ENCODE measurements around the gene OR6K6. TPM values are rescaled to one million over a fixed set of nuclear protein-coding genes. Genes with fewer than 3 reads are reported as not detected.

OR6K6 gene
- total RNA-seq, 1 donor from 2014 or later, result not detected

GRCh38 chr1:158771950-158772866 lies 17.7 kb downstream of the OR6K6 start, which contains the start of gene OR6N1:
OR6N1 (minus strand) TSS chr1:158772195; CDS start chr1:158766682, 5,513 bp downstream.
- Mint-ChIP-seq H3K9me3 (ENCODE audit: unreplicated experiment) (no peaks in the 10 kb centered on the region), H3K36me3 (ENCODE audit: unreplicated experiment) (no peaks in the 10 kb centered on the region), H3K27me3 (ENCODE audit: unreplicated experiment) (no peaks in the 10 kb centered on the region), H3K4me1 (ENCODE audit: unreplicated experiment) (no peaks in the 10 kb centered on the region), H3K27ac (ENCODE audit: unreplicated experiment) (no peak within 1 kb of the TSS), H3K4me3 (ENCODE audit: unreplicated experiment) (no peak within 1 kb of the TSS)
- no peak for DNase-seq (ENCODE audit: extremely low spot score, unreplicated experiment)
- TF ChIP-seq CTCF (IDR thresholded peaks at IDR 0.05), result no peak

- TF ChIP-seq CTCF (IDR thresholded peaks at IDR 0.05), result no peak
- H3K4me3 Mint-ChIP-seq (ENCODE audit: unreplicated experiment), result no peak within 1 kb of the TSS
- DNase-seq (ENCODE audit: extremely low spot score, unreplicated experiment), result no peak
- H3K4me1 Mint-ChIP-seq (ENCODE audit: unreplicated experiment), result no peaks in the 10 kb centered on the region
- H3K27ac Mint-ChIP-seq (ENCODE audit: unreplicated experiment), result no peak within 1 kb of the TSS
- H3K36me3 Mint-ChIP-seq (ENCODE audit: unreplicated experiment), result no peaks in the 10 kb centered on the region
- no peaks in the 10 kb centered on the region for H3K9me3 Mint-ChIP-seq (ENCODE audit: unreplicated experiment)
- H3K27me3 Mint-ChIP-seq (ENCODE audit: unreplicated experiment), result no peaks in the 10 kb centered on the region
These were observed 26.6 kb downstream of the OR6K6 start, which contains the start of gene OR6N2 for GRCh38 chr1:158781104-158781503. OR6N2 (minus strand) TSS chr1:158781204; CDS start chr1:158777635, 3,569 bp downstream.

GRCh38 chr1:158793604-158794003 lies 39.1 kb downstream of the OR6K6 start:
- no peak for TF ChIP-seq CTCF (IDR thresholded peaks at IDR 0.05)
- no peaks in the 10 kb centered on the region for H3K4me1 Mint-ChIP-seq (ENCODE audit: unreplicated experiment)
- no peaks in the 10 kb centered on the region for H3K27me3 Mint-ChIP-seq (ENCODE audit: unreplicated experiment)
- no peaks in the 10 kb centered on the region for H3K9me3 Mint-ChIP-seq (ENCODE audit: unreplicated experiment)
- H3K4me3 Mint-ChIP-seq (ENCODE audit: unreplicated experiment), result no peak overlapping the region
- no peak for DNase-seq (ENCODE audit: extremely low spot score, unreplicated experiment)
- no peaks in the 10 kb centered on the region for H3K36me3 Mint-ChIP-seq (ENCODE audit: unreplicated experiment)
- H3K27ac Mint-ChIP-seq (ENCODE audit: unreplicated experiment), result no peak overlapping the region

GRCh38 chr1:158794247-158794646 lies 39.7 kb downstream of the OR6K6 start:
- Mint-ChIP-seq H3K27me3 (ENCODE audit: unreplicated experiment) (no peaks in the 10 kb centered on the region), H3K4me3 (ENCODE audit: unreplicated experiment) (no peak overlapping the region), H3K27ac (ENCODE audit: unreplicated experiment) (no peak overlapping the region), H3K9me3 (ENCODE audit: unreplicated experiment) (no peaks in the 10 kb centered on the region), H3K4me1 (ENCODE audit: unreplicated experiment) (no peaks in the 10 kb centered on the region), H3K36me3 (ENCODE audit: unreplicated experiment) (no peaks in the 10 kb centered on the region)
- no peak for DNase-seq (ENCODE audit: extremely low spot score, unreplicated experiment)
- TF ChIP-seq CTCF (IDR thresholded peaks at IDR 0.05), result no peak

GRCh38 chr1:158798531-158798930 lies 44.0 kb downstream of the OR6K6 start:
- TF ChIP-seq CTCF (IDR thresholded peaks at IDR 0.05), result no peak
- Mint-ChIP-seq H3K9me3 (ENCODE audit: unreplicated experiment) (no peaks in the 10 kb centered on the region), H3K4me1 (ENCODE audit: unreplicated experiment) (no peaks in the 10 kb centered on the region), H3K27me3 (ENCODE audit: unreplicated experiment) (no peaks in the 10 kb centered on the region), H3K27ac (ENCODE audit: unreplicated experiment) (no peak overlapping the region), H3K4me3 (ENCODE audit: unreplicated experiment) (no peak overlapping the region), H3K36me3 (ENCODE audit: unreplicated experiment) (no peaks in the 10 kb centered on the region)
- DNase-seq (ENCODE audit: extremely low spot score, unreplicated experiment), result no peak
